ENCODE results near the gene PCOLCE2. TPM values are rescaled to one million over a fixed set of nuclear protein-coding genes. Genes with fewer than 3 reads are reported as not detected.

The PCOLCE2 gene
- total RNA-seq, 1 experiment from 2014 or later = 14.6 TPM

DNA sequence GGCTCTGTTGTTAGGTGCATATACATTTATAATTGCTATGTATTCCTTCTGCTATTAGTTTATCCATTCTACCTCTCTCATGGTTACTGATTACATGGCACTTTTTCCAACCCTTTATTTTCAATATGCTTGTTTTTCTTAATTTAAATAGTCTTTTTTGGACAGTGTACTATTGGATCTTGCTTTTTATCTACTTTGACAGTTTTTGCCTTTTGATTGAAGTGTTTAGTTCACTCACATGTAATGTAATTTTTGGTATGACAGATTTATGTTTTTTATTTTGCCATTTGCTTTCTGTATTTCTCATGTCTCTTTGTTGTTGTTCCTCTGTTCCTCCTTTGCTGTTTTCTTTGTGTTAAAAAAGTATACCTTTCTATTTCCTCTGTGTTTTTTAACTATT is 120.5 kb downstream of the PCOLCE2 start:
- no peak overlapping the region for H3K4me3 ChIP-seq (ENCODE audit: low read depth in 2 of 2, low read length in 2 of 2)
- ATAC-seq (no peak), DNase-seq (ENCODE audit: low read depth, low spot score) (no peak)
- no peak for TF ChIP-seq TCF7L2 (IDR thresholded peaks at IDR 0.05; ENCODE audit: low read depth, low read length)
- TF ChIP-seq SIN3A (IDR thresholded peaks at IDR 0.05; ENCODE audit: borderline replicate concordance, insufficient read depth, low read depth, low read length) = no peak
- no peak for TF ChIP-seq POLR2AphosphoS5 (IDR thresholded peaks at IDR 0.05; ENCODE audit: low read depth, low read length)
- TF ChIP-seq, protein P1, sequence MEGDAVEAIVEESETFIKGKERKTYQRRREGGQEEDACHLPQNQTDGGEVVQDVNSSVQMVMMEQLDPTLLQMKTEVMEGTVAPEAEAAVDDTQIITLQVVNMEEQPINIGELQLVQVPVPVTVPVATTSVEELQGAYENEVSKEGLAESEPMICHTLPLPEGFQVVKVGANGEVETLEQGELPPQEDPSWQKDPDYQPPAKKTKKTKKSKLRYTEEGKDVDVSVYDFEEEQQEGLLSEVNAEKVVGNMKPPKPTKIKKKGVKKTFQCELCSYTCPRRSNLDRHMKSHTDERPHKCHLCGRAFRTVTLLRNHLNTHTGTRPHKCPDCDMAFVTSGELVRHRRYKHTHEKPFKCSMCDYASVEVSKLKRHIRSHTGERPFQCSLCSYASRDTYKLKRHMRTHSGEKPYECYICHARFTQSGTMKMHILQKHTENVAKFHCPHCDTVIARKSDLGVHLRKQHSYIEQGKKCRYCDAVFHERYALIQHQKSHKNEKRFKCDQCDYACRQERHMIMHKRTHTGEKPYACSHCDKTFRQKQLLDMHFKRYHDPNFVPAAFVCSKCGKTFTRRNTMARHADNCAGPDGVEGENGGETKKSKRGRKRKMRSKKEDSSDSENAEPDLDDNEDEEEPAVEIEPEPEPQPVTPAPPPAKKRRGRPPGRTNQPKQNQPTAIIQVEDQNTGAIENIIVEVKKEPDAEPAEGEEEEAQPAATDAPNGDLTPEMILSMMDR (IDR thresholded peaks at IDR 0.05) = no peak
- TF ChIP-seq, protein P2, sequence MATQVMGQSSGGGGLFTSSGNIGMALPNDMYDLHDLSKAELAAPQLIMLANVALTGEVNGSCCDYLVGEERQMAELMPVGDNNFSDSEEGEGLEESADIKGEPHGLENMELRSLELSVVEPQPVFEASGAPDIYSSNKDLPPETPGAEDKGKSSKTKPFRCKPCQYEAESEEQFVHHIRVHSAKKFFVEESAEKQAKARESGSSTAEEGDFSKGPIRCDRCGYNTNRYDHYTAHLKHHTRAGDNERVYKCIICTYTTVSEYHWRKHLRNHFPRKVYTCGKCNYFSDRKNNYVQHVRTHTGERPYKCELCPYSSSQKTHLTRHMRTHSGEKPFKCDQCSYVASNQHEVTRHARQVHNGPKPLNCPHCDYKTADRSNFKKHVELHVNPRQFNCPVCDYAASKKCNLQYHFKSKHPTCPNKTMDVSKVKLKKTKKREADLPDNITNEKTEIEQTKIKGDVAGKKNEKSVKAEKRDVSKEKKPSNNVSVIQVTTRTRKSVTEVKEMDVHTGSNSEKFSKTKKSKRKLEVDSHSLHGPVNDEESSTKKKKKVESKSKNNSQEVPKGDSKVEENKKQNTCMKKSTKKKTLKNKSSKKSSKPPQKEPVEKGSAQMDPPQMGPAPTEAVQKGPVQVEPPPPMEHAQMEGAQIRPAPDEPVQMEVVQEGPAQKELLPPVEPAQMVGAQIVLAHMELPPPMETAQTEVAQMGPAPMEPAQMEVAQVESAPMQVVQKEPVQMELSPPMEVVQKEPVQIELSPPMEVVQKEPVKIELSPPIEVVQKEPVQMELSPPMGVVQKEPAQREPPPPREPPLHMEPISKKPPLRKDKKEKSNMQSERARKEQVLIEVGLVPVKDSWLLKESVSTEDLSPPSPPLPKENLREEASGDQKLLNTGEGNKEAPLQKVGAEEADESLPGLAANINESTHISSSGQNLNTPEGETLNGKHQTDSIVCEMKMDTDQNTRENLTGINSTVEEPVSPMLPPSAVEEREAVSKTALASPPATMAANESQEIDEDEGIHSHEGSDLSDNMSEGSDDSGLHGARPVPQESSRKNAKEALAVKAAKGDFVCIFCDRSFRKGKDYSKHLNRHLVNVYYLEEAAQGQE (IDR thresholded peaks at IDR 0.05; ENCODE audit: insufficient read depth in 1 of 2, low read depth in 2 of 2, low read length in 1 of 2) = no peak
- no peaks in the 10 kb centered on the region for H3K36me3 ChIP-seq (ENCODE audit: control insufficient read depth, insufficient read depth, low read length)
- POLR2A ChIA-PET = no interaction called here
- CTCF ChIA-PET = no interaction called here
- no peak overlapping the region for H3K27ac ChIP-seq (ENCODE audit: low read length)
- intact Hi-C loops (cut with micrococcal nuclease; ENCODE audit: unreplicated experiment) = no loop called here
- BruUV-seq (replicated peaks) = no TSS peak
- H3K4me1 ChIP-seq (ENCODE audit: control insufficient read depth, insufficient read depth, low read length) = no peaks in the 10 kb centered on the region
- no peaks in the 10 kb centered on the region for H3K27me3 ChIP-seq (ENCODE audit: control insufficient read depth, insufficient read depth, low read length)
- peaks cover 6% of the 10 kb centered on the region; the same call in 1 of the 2 replicates for H3K9me3 ChIP-seq (ENCODE audit: control insufficient read depth, insufficient read depth, low read depth, low read length)
- in situ Hi-C loops (cut with HindIII; ENCODE audit: low pct_unique_long_range_greater_than_20kb, low sequenced_read_pairs) = no loop called here

Other genes starting within 250 kb of the PCOLCE2 start
- 29.6 TPM for gene TRPC1, start 165.0 kb downstream of the PCOLCE2 start, total RNA-seq (2021; ENCODE audit: unreplicated experiment)
- 0.36 TPM for gene PAQR9, start 74.6 kb upstream of the PCOLCE2 start, total RNA-seq (2021; ENCODE audit: unreplicated experiment)
- gene U2SURP, start 112.5 kb upstream of the PCOLCE2 start, total RNA-seq (2021; ENCODE audit: unreplicated experiment) = 135 TPM
- gene CHST2, start 230.7 kb upstream of the PCOLCE2 start, total RNA-seq (2021; ENCODE audit: unreplicated experiment) = 0.26 TPM